ENCODE results near the gene PTPRM. TPM values are rescaled to one million over a fixed set of nuclear protein-coding genes. Genes with fewer than 3 reads are reported as not detected.

The PTPRM gene
- total RNA-seq, 1 donor from 2014 or later = 71.3 TPM

DNA sequence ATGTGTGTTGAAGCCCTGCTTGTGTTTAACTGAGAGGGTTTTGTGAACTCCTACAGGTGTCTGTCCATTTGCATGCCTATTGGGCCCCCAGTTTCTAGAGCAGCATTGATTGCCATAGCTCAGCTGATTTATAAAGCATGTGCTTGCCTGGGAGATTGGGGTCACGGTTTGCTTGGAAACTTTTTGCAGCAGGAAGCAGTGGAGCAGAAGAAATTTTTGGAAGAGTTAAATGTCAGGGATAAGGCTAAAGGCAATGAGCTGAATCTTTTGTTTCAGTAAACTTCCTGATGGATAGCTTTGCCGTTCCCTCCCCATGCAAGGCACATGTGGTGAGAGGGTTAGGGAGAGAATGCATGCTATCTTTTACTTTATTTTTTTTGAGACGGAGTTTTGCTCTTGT, 102.2 kb downstream of the PTPRM start:
- TF ChIP-seq, protein P1, sequence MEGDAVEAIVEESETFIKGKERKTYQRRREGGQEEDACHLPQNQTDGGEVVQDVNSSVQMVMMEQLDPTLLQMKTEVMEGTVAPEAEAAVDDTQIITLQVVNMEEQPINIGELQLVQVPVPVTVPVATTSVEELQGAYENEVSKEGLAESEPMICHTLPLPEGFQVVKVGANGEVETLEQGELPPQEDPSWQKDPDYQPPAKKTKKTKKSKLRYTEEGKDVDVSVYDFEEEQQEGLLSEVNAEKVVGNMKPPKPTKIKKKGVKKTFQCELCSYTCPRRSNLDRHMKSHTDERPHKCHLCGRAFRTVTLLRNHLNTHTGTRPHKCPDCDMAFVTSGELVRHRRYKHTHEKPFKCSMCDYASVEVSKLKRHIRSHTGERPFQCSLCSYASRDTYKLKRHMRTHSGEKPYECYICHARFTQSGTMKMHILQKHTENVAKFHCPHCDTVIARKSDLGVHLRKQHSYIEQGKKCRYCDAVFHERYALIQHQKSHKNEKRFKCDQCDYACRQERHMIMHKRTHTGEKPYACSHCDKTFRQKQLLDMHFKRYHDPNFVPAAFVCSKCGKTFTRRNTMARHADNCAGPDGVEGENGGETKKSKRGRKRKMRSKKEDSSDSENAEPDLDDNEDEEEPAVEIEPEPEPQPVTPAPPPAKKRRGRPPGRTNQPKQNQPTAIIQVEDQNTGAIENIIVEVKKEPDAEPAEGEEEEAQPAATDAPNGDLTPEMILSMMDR (IDR thresholded peaks at IDR 0.05; ENCODE audit: unreplicated experiment) = no peak
- no peaks in the 10 kb centered on the region for H3K27me3 Mint-ChIP-seq (ENCODE audit: low read depth)
- H3K4me1 Mint-ChIP-seq = peaks cover 5% of the 10 kb centered on the region
- no peaks in the 10 kb centered on the region for H3K9me3 Mint-ChIP-seq
- no peak overlapping the region for H3K27ac Mint-ChIP-seq
- no peaks in the 10 kb centered on the region for H3K36me3 Mint-ChIP-seq
- H3K4me3 Mint-ChIP-seq = no peak overlapping the region
- DNase-seq (ENCODE audit: low spot score in 2 of 2, unreplicated experiment in 2 of 2) = no peak

- no peak overlapping the region for H3K4me3 Mint-ChIP-seq
- H3K4me1 Mint-ChIP-seq = peaks cover 5% of the 10 kb centered on the region
- TF ChIP-seq, protein P1 (IDR thresholded peaks at IDR 0.05; ENCODE audit: unreplicated experiment) = no peak
- no peaks in the 10 kb centered on the region for H3K27me3 Mint-ChIP-seq (ENCODE audit: low read depth)
- no peak for DNase-seq (ENCODE audit: low spot score in 2 of 2, unreplicated experiment in 2 of 2)
- H3K27ac Mint-ChIP-seq = no peak overlapping the region
- H3K36me3 Mint-ChIP-seq = no peaks in the 10 kb centered on the region
- H3K9me3 Mint-ChIP-seq = no peaks in the 10 kb centered on the region
These were observed 104.0 kb downstream of the PTPRM start for GRCh38 chr18:7671105-7671504.

DNA sequence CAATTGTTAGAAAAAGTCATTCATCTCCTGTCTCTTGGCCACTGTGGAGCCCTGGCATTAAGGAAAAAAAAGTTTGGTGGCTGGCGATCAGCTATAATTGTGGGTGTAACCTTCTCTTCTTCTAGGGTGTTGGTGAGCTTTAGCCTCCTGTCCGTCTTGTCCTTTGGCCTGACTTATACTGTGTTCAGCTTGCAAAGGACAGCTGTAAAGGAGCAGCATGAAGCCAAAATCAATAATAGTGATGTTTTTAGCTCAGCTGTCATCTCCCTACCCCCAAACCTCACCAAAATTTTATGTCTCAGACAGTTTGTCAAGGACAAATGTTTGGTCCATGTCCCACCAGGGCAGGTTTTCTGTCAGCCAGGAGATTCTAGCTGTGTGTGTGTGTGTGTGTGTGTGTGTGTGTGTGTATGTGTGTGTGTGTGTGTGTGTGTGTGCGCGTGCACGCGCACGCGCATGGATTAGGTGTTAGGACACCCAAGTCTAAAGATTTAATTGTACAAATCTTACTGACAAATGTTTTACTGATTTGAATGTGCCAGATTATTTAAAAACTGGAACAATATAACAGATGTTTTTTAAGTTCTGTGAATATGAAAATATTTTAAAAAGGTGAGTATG, 109.2 kb downstream of the PTPRM start:
- Mint-ChIP-seq H3K27me3 (ENCODE audit: low read depth) (no peaks in the 10 kb centered on the region), H3K27ac (no peak overlapping the region)
- TF ChIP-seq, protein P1 (IDR thresholded peaks at IDR 0.05; ENCODE audit: unreplicated experiment) = no peak

DNA sequence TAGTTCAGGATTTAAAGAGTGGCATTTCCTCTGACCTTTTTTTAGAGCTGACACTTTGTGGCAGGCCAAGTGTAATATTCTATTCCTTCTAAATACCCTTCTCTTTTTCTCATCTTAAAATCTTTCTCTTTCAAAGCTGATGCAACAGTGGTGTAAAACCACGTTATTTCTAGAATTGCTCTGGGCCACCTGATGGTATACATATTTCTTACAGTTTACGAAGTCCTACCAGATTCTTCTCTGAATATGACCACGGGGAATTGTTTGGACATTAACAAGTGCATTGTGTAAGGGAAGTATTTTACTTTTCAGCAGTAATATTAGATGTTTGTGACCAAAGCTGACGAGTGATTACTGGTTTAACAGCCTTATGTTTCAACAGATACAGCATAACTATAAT, 109.9 kb downstream of the PTPRM start:
- Mint-ChIP-seq H3K4me3 (no peak overlapping the region), H3K27ac (no peak overlapping the region), H3K9me3 (no peaks in the 10 kb centered on the region), H3K36me3 (no peaks in the 10 kb centered on the region), H3K4me1 (peaks cover 8% of the 10 kb centered on the region), H3K27me3 (ENCODE audit: low read depth) (no peaks in the 10 kb centered on the region)
- TF ChIP-seq, protein P1 (IDR thresholded peaks at IDR 0.05; ENCODE audit: unreplicated experiment) = no peak
- DNase-seq (ENCODE audit: low spot score in 2 of 2, unreplicated experiment in 2 of 2) = no peak

More for the DNA sequence above, 109.2 kb downstream of the PTPRM start:
- no peaks in the 10 kb centered on the region for H3K9me3 Mint-ChIP-seq
- no peak overlapping the region for H3K4me3 Mint-ChIP-seq
- H3K4me1 Mint-ChIP-seq = peaks cover 2% of the 10 kb centered on the region
- H3K36me3 Mint-ChIP-seq = no peaks in the 10 kb centered on the region
- no peak for DNase-seq (ENCODE audit: low spot score in 2 of 2, unreplicated experiment in 2 of 2)

DNA sequence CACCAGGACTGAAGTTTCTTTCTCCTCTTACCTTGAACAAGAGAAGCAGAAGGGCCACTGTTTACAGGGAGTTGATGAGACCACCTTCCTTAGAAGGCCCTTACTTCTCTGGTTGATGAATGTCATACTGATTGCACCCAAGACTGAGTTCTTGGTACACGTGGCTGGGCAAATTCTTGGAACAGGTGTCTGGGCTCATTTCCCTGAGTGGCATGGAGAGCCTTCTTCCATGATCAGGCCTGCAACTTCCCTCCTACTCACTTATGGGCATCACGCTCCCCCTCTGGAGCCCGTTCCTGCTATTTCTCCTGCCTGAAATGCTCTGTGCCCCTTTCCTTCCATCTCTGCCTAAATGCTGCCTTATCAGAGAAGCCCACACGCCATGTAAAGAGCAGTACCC, 110.3 kb downstream of the PTPRM start:
- Mint-ChIP-seq H3K27me3 (ENCODE audit: low read depth) (no peaks in the 10 kb centered on the region), H3K4me3 (no peak overlapping the region), H3K9me3 (no peaks in the 10 kb centered on the region), H3K27ac (no peak overlapping the region), H3K36me3 (no peaks in the 10 kb centered on the region), H3K4me1 (peaks cover 10% of the 10 kb centered on the region)
- TF ChIP-seq, protein P1 (IDR thresholded peaks at IDR 0.05; ENCODE audit: unreplicated experiment) = no peak
- DNase-seq (ENCODE audit: low spot score in 2 of 2, unreplicated experiment in 2 of 2) = no peak

- Mint-ChIP-seq H3K9me3 (no peaks in the 10 kb centered on the region), H3K36me3 (no peaks in the 10 kb centered on the region), H3K27ac (no peak overlapping the region), H3K27me3 (ENCODE audit: low read depth) (no peaks in the 10 kb centered on the region), H3K4me1 (peaks cover 11% of the 10 kb centered on the region), H3K4me3 (no peak overlapping the region)
- no peak for DNase-seq (ENCODE audit: low spot score in 2 of 2, unreplicated experiment in 2 of 2)
- TF ChIP-seq, protein P1 (IDR thresholded peaks at IDR 0.05; ENCODE audit: unreplicated experiment) = no peak
These were observed 111.3 kb downstream of the PTPRM start for GRCh38 chr18:7678389-7678788.
